Upper lobe of left lung (tissue), 6 donors: ENCODE results near the gene TSKU. TPM values are rescaled to one million over a fixed set of nuclear protein-coding genes. Genes with fewer than 3 reads are reported as not detected.
A peak's percentile ranks its signal among the peaks of the same experiment; 100 is the strongest.

Source experiments
- ATAC-seq, 2 donors: fragments of 200-7000 bp; cut with Tn5 transposase; one replicate each; pipeline ENCODE4 v1.9.1; 2022; ENCODE audit warnings: mild to moderate bottlenecking in 2 of 2, moderate library complexity in 2 of 2; ENCODE audit not compliant: low FRiP score in 2 of 2
- DNase-seq, 2 donors: peaks; one replicate each; pipeline ENCODE4 v3.0.0-alpha.2; 2019 to 2020
- H3K27ac ChIP-seq, 4 donors: fragments of 200-600 bp; sonication (generic); one replicate each; pipeline ENCODE4 v1.5.1; 2016 to 2019
- H3K27me3 ChIP-seq, 4 donors: fragments of 200-600 bp; sonication (generic); one replicate each; pipeline ENCODE4 v1.5.1; 2017 to 2019
- H3K36me3 ChIP-seq, 4 donors: fragments of 200-600 bp; sonication (generic); one replicate each; pipeline ENCODE4 v1.5.1; 2016 to 2019
- H3K4me1 ChIP-seq, 4 donors: fragments of 200-600 bp; sonication (generic); one replicate each; pipeline ENCODE4 v1.5.1; 2018 to 2019
- H3K4me3 ChIP-seq, 4 donors: fragments of 200-600 bp; sonication (generic); one replicate each; pipeline ENCODE4 v1.5.1; 2017 to 2019; ENCODE audit warnings: mild to moderate bottlenecking in 2 of 4, moderate library complexity in 1 of 4
- H3K9me3 ChIP-seq, 4 donors: fragments of 200-600 bp; sonication (generic); one replicate each; pipeline ENCODE4 v1.5.1; 2018 to 2019
- CTCF ChIP-seq, 6 experiments: fragments of 450-650 bp in 4 of 6; fragments of 200-600 bp in 2 of 6; sonication (generic) in 2 of 6; IDR thresholded peaks; one replicate each; pipeline ENCODE4 v1.5.1; 2016 to 2019; ENCODE audit warnings: antibody characterized with exemption in 6 of 6
- EP300 ChIP-seq, 4 donors: sonication (generic); formaldehyde crosslinking; IDR thresholded peaks; one replicate each; pipeline ENCODE4 v1.5.1; 2017; ENCODE audit warnings: antibody characterized with exemption in 4 of 4, control low read depth in 2 of 4
- POLR2A ChIP-seq, 4 donors: fragments of 450-650 bp; IDR thresholded peaks; one replicate each; pipeline ENCODE4 v1.5.1; 2016 to 2017; ENCODE audit warnings: antibody characterized with exemption in 4 of 4, mild to moderate bottlenecking in 2 of 4
- POLR2AphosphoS5 ChIP-seq, 2 donors: sonication (generic); formaldehyde crosslinking; IDR thresholded peaks; one replicate each; pipeline ENCODE4 v1.5.1; 2017; ENCODE audit warnings: antibody characterized with exemption in 2 of 2
- WGBS, 2 donors: methylation state at CpG; one replicate each; pipeline ENCODE4 v1.1.5; 2017 to 2018; 5-methylcytosine and 5-hydroxymethylcytosine counted together
- total RNA-seq, 6 donors: library from RNA; depleted of rRNA in 4 of 6; stranded (reverse); fragments of >200 nt in 4 of 6; gene quantifications; one replicate each; pipeline versions ENCODE4 v1.1.0 to v1.2.1, GENCODE V29; 2016 to 2021
- donor health status: DM: no; HTN: no; CAD: no; lungs with moderate emphysema.
- donor health status: DM: no; HTN: yes; CAD: no; lungs with severe emphysema.

TSKU gene
- total RNA-seq, 6 donors from 2014 or later, result 2.1 to 19.8 (median 9.5) TPM

GRCh38 chr11:76830639-76831327, 47.6 kb downstream of the TSKU start:
- Histone ChIP-seq H3K36me3 (no peaks in the 10 kb centered on the region), H3K27me3 (no peaks in the 10 kb centered on the region), H3K9me3 (no peaks in the 10 kb centered on the region), H3K4me3 (no peak overlapping the region), H3K27ac (no peak overlapping the region), H3K4me1 (peaks cover 17 to 19% (median 18%) of the 10 kb centered on the region in 4 donors)
- DNase-seq, result no peak
- 66 to 77% methylated on average over 6 to 9 of the region's 9 CpGs for WGBS, 2 donors
- TF ChIP-seq EP300 (IDR thresholded peaks at IDR 0.05) (no peak), POLR2AphosphoS5 (IDR thresholded peaks at IDR 0.05) (no peak), CTCF (IDR thresholded peaks at IDR 0.05) (no peak), POLR2A (IDR thresholded peaks at IDR 0.05) (no peak)
- no peak for ATAC-seq

GRCh38 chr11:76831686-76832310, 48.6 kb downstream of the TSKU start:
- Histone ChIP-seq H3K36me3 (no peaks in the 10 kb centered on the region), H3K27ac (no peak overlapping the region), H3K4me3 (no peak overlapping the region), H3K9me3 (no peaks in the 10 kb centered on the region), H3K4me1 (peaks cover 26 to 29% (median 28%) of the 10 kb centered on the region in 4 donors), H3K27me3 (no peaks in the 10 kb centered on the region)
- no peak for ATAC-seq
- no peak for DNase-seq
- 93 to 94% methylated on average over 4 of the region's 4 CpGs for WGBS, 2 donors
- TF ChIP-seq CTCF (IDR thresholded peaks at IDR 0.05), result no peak
- TF ChIP-seq POLR2AphosphoS5 (IDR thresholded peaks at IDR 0.05), result no peak
- TF ChIP-seq EP300 (IDR thresholded peaks at IDR 0.05), result no peak
- no peak for TF ChIP-seq POLR2A (IDR thresholded peaks at IDR 0.05)

GRCh38 chr11:76832361-76832760, 49.2 kb downstream of the TSKU start:
- no peak overlapping the region for H3K27ac ChIP-seq
- no peaks in the 10 kb centered on the region for H3K9me3 ChIP-seq
- peaks cover 30 to 35% (median 33%) of the 10 kb centered on the region in 4 donors for H3K4me1 ChIP-seq
- TF ChIP-seq POLR2A (IDR thresholded peaks at IDR 0.05), result no peak
- no peak for TF ChIP-seq EP300 (IDR thresholded peaks at IDR 0.05)
- H3K36me3 ChIP-seq, result no peaks in the 10 kb centered on the region
- ATAC-seq, result peak in 1 of 2 donors; percentile 34
- DNase-seq, result no peak
- no peaks in the 10 kb centered on the region for H3K27me3 ChIP-seq
- no peak overlapping the region for H3K4me3 ChIP-seq

GRCh38 chr11:76834151-76834550, 51.0 kb downstream of the TSKU start:
- ATAC-seq (no peak), DNase-seq (no peak)
- H3K36me3 ChIP-seq, result no peaks in the 10 kb centered on the region
- no peaks in the 10 kb centered on the region for H3K9me3 ChIP-seq
- H3K27ac ChIP-seq, result peak overlapping the region in 3 of 4 donors; percentile 16 to 74 (median 24)
- 72 to 77% methylated on average over 3 of the region's 3 CpGs for WGBS, 2 donors
- no peak overlapping the region for H3K4me3 ChIP-seq
- TF ChIP-seq CTCF (IDR thresholded peaks at IDR 0.05) (no peak), POLR2AphosphoS5 (IDR thresholded peaks at IDR 0.05) (peak in 1 of 2 donors; percentile 16)
- no peaks in the 10 kb centered on the region for H3K27me3 ChIP-seq
- peaks cover 38 to 53% (median 44%) of the 10 kb centered on the region in 4 donors for H3K4me1 ChIP-seq

GRCh38 chr11:76835036-76835435, 51.9 kb downstream of the TSKU start:
- DNase-seq, result no peak
- TF ChIP-seq POLR2AphosphoS5 (IDR thresholded peaks at IDR 0.05) (no peak), CTCF (IDR thresholded peaks at IDR 0.05) (no peak), EP300 (IDR thresholded peaks at IDR 0.05) (no peak), POLR2A (IDR thresholded peaks at IDR 0.05) (no peak)

More at GRCh38 chr11:76835036-76835435, 51.9 kb downstream of the TSKU start:
- ATAC-seq, result peak in 1 of 2 donors; percentile 10
- Histone ChIP-seq H3K27me3 (no peaks in the 10 kb centered on the region), H3K36me3 (no peaks in the 10 kb centered on the region), H3K4me1 (peaks cover 38 to 54% (median 45%) of the 10 kb centered on the region in 4 donors), H3K27ac (peak overlapping the region in 1 of 4 donors; percentile 74), H3K4me3 (no peak overlapping the region), H3K9me3 (no peaks in the 10 kb centered on the region)
- WGBS, 2 donors, result 37 to 57% methylated on average over 2 of the region's 2 CpGs
